ENCODE results near the gene MGAM2. TPM values are rescaled to one million over a fixed set of nuclear protein-coding genes. Genes with fewer than 3 reads are reported as not detected.

Gene MGAM2
- total and polyA plus RNA-seq, 2 of the 13 experiments (the other 11 are each of a cell fraction or from before 2014, with no cell fraction given): 0.29 TPM; not detected in 1

- no peak for TF ChIP-seq CBX2 (IDR thresholded peaks at IDR 0.05; ENCODE audit: low read depth, low read length)
- TF ChIP-seq CBX2 (CRISPR knock-in tag; IDR thresholded peaks at IDR 0.05; ENCODE audit: low read depth): no peak
- no peak for TF ChIP-seq YEATS2 (CRISPR knock-in tag; IDR thresholded peaks at IDR 0.05; ENCODE audit: borderline replicate concordance)
- no peak for TF ChIP-seq ZNF383 (CRISPR knock-in tag; IDR thresholded peaks at IDR 0.05; ENCODE audit: borderline replicate concordance)
- no peak for TF ChIP-seq MXD1 (CRISPR knock-in tag; IDR thresholded peaks at IDR 0.05)
Observed at GRCh38 chr7:142250705-142251104, 139.2 kb downstream of the MGAM2 start (continued).

- intact Hi-C loops (cut with micrococcal nuclease; ENCODE audit: unreplicated experiment): no loop called here
- WGBS (ENCODE audit: low lambda C conversion rate): no CpG with 5 or more reads among the region's 1 CpG
- POLR2A ChIA-PET: no interaction called here
- DNase-seq (ENCODE audit: low spot score): no peak
- FAIRE-seq: no peak
- no peak within 1 kb of the TSS for H3K4me2 ChIP-seq (ENCODE audit: low read depth, low read length)
- no peak within 1 kb of the TSS for H3K9ac ChIP-seq (ENCODE audit: insufficient read depth, low read depth, low read length)
- no peak for TF ChIP-seq SRSF9 (IDR thresholded peaks at IDR 0.05; ENCODE audit: borderline replicate concordance, insufficient read depth, low read depth, low read length, poor library complexity, severe bottlenecking)
- no peak for TF ChIP-seq ZFP90 (CRISPR knock-in tag; IDR thresholded peaks at IDR 0.05; ENCODE audit: borderline replicate concordance)
- no peak for TF ChIP-seq PHF8 (CRISPR knock-in tag; IDR thresholded peaks at IDR 0.05)
- TF ChIP-seq THAP11 (CRISPR knock-in tag; IDR thresholded peaks at IDR 0.05): no peak
- no peak for TF ChIP-seq HIC2 (CRISPR knock-in tag; IDR thresholded peaks at IDR 0.05; ENCODE audit: low read depth)
- no peak for TF ChIP-seq NR2C2 (CRISPR knock-in tag; IDR thresholded peaks at IDR 0.05; ENCODE audit: borderline replicate concordance)
- no peaks in the 10 kb centered on the region for H4K20me1 ChIP-seq (ENCODE audit: insufficient read depth, low read length)
- no peak for ATAC-seq
- H3K79me2 ChIP-seq (ENCODE audit: insufficient read depth, low read length): no peaks in the 10 kb centered on the region
- no peaks in the 10 kb centered on the region for H3K27me3 ChIP-seq (ENCODE audit: control insufficient read depth in 1 of 2, insufficient read depth in 2 of 2, low read length in 2 of 2)
- H2AFZ ChIP-seq (ENCODE audit: low read length): no peak within 1 kb of the TSS
- in situ Hi-C loops (cut with HindIII; ENCODE audit: extremely low pct_ligation_motif_present, low pct_unique_long_range_greater_than_20kb): no loop called here
- no peaks in the 10 kb centered on the region for H3K4me1 ChIP-seq (ENCODE audit: insufficient read depth, low read length)
- no peaks in the 10 kb centered on the region for H3K36me3 ChIP-seq (replicated peaks in 1 of 2; ENCODE audit: control insufficient read depth in 1 of 2, insufficient read depth in 2 of 2, low read length in 2 of 2)
- no peak within 1 kb of the TSS for H3K4me3 ChIP-seq (replicated peaks in 1 of 3; ENCODE audit: insufficient read depth in 1 of 3, low read depth in 2 of 3, low read length in 3 of 3)
- no peaks in the 10 kb centered on the region for H3K9me3 ChIP-seq (ENCODE audit: low read length)
- CTCF ChIA-PET (ENCODE audit: low intra/inter-chr PET ratio, low total read pairs): no interaction called here
- BruUV-seq (replicated peaks): no TSS peak
- H3K27ac ChIP-seq (ENCODE audit: extremely low read length, insufficient read depth, low read length): no peak within 1 kb of the TSS
Observed at GRCh38 chr7:142257958-142258357, 146.4 kb downstream of the MGAM2 start, which contains the start of gene PRSS58. PRSS58 (minus strand) TSS chr7:142258058; CDS start chr7:142257707, 351 bp downstream.
